ENCODE results near the gene ZSWIM6.

Gene ZSWIM6

GRCh38 chr5:61320860-61321259, 11.2 kb upstream of the ZSWIM6 start:
- no peak for TF ChIP-seq CTCF (IDR thresholded peaks at IDR 0.05)

GRCh38 chr5:61321669-61322068, 10.4 kb upstream of the ZSWIM6 start:
- no peak for TF ChIP-seq CTCF (IDR thresholded peaks at IDR 0.05)

- no peak for TF ChIP-seq CTCF (IDR thresholded peaks at IDR 0.05)
These were observed 9.0 kb upstream of the ZSWIM6 start for GRCh38 chr5:61322738-61323725.

GRCh38 chr5:61327760-61328753, 4.0 kb upstream of the ZSWIM6 start:
- TF ChIP-seq CTCF (IDR thresholded peaks at IDR 0.05) = no peak

DNA sequence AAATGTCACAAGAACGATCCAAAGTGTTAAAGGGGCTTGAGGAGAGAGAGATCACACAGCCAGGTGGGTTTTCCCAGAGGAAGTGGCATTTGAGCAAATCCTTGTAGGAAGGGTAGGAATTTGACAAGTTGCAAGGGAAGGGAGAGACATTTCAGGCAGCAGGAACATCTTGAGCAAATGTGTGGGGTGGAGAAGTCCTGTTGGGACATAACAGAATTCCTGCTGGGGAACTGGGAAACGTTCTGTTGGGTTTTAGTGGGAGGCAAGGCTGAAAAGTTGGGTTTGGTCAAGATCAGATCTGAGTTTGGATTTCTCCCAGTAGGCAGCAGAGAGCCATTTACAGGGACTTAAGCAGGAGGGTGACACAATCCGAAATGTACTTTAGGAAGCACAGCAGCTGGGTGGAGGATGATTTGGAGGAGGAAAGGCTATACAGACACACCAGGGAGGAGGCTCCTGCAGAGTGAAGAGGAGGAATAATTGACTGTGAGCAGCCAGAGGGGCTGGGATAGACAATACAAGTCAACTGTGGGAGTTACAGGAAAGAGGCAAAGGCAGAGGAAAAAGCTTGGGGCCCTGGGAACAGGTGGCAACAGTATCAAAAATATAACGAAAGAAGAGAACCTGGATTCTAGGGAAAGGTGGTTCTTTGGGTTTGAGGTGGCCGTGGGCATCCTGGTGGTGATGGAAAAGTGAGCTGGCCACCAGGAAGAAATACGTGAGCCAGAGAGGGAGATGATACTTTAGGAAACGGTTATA, 3.1 kb upstream of the ZSWIM6 start:
- TF ChIP-seq CTCF (IDR thresholded peaks at IDR 0.05) = no peak

DNA sequence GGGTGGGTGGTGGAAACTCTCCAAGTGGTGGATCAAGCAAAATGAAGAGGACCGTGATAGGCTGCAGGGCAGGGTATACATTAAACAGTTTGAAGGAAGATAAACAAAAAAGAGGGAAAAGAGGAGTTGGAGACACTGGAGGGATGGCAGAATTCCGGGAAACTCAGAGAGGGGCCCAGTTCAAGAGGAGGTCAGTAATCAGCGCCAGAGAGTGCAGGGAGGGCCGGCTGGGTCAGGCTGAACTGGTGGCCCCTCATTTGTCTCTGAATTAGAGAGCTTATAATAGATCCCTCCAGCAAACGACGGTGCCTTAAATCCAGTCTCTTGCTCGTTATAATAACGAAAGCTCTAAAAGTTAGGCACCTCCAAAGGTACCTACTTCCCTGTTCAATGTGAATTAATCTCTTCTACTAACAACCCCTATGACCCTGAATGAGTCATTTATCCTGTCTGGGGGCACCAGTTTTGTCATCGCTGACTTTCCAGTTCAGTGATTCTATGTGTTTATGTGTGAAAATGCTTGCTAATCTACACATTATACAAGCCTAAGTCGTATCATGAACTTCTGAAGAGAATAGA, 2.4 kb upstream of the ZSWIM6 start:
- no peak for TF ChIP-seq CTCF (IDR thresholded peaks at IDR 0.05)
